CD4-positive, alpha-beta T cell treated with Interleukin-12 subunit alpha and Interleukin-12 subunit beta, for 1 hour (primary cell): ENCODE data around the gene SDK1.
"Not testable (repeated sequence)": the region's sequence is repeated elsewhere in the genome, so short reads cannot be mapped to it uniquely, and the experiment has no call there.

Experiments
- DNase-seq: peaks from one replicate; pipeline ENCODE4 v3.0.0-alpha.2; 2020

The SDK1 gene

GRCh38 chr7:4068286-4068685 lies 767.2 kb downstream of the SDK1 start:
- DNase-seq: no peak

- no peak for DNase-seq
These were observed 768.4 kb downstream of the SDK1 start for GRCh38 chr7:4069268-4070095.

GRCh38 chr7:4070214-4070613 lies 769.2 kb downstream of the SDK1 start:
- no peak for DNase-seq

- DNase-seq: no peak
These were observed 770.5 kb downstream of the SDK1 start for GRCh38 chr7:4071370-4072058.

GRCh38 chr7:4072161-4072925 lies 771.3 kb downstream of the SDK1 start:
- no peak for DNase-seq

GRCh38 chr7:4073052-4073451 lies 772.0 kb downstream of the SDK1 start:
- no peak for DNase-seq

GRCh38 chr7:4073750-4074149 lies 772.7 kb downstream of the SDK1 start:
- no peak for DNase-seq

GRCh38 chr7:4074407-4074806 lies 773.4 kb downstream of the SDK1 start:
- no peak for DNase-seq

- DNase-seq: no peak
These were observed 773.9 kb downstream of the SDK1 start for GRCh38 chr7:4074994-4075393.

- no peak for DNase-seq
These were observed 775.7 kb downstream of the SDK1 start for GRCh38 chr7:4076701-4077294.

- DNase-seq: no peak
These were observed 776.9 kb downstream of the SDK1 start for GRCh38 chr7:4077980-4078379.

GRCh38 chr7:4078580-4078979 lies 777.5 kb downstream of the SDK1 start:
- DNase-seq: no peak

GRCh38 chr7:4079366-4079765 lies 778.3 kb downstream of the SDK1 start:
- DNase-seq: no peak

GRCh38 chr7:4079956-4080355 lies 778.9 kb downstream of the SDK1 start:
- no peak for DNase-seq

GRCh38 chr7:4080954-4081353 lies 779.9 kb downstream of the SDK1 start:
- DNase-seq: no peak

GRCh38 chr7:4083513-4083912 lies 782.5 kb downstream of the SDK1 start:
- DNase-seq: no peak

- no peak for DNase-seq
These were observed 783.2 kb downstream of the SDK1 start for GRCh38 chr7:4084271-4084670.

- no peak for DNase-seq
These were observed 785.1 kb downstream of the SDK1 start for GRCh38 chr7:4085937-4086691.

GRCh38 chr7:4086723-4087122 lies 785.7 kb downstream of the SDK1 start:
- no peak for DNase-seq

GRCh38 chr7:4091767-4092166 lies 790.7 kb downstream of the SDK1 start:
- DNase-seq: no peak

- no peak for DNase-seq
These were observed 792.0 kb downstream of the SDK1 start for GRCh38 chr7:4093035-4093434.

- no peak for DNase-seq
These were observed 792.4 kb downstream of the SDK1 start for GRCh38 chr7:4093483-4093882.

GRCh38 chr7:4094158-4094557 lies 793.1 kb downstream of the SDK1 start:
- DNase-seq: not testable (repeated sequence)
